Mesenchymal stem cell (in vitro differentiated cells and primary cell): ENCODE results near the gene HIGD1C.

ENCODE experiments used
- DNase-seq: peaks from one replicate; pipeline ENCODE4 v3.0.0-alpha.2; 2013
- H2AFZ ChIP-seq: one replicate; pipeline ENCODE4 v1.6.1; 2013; ENCODE audit warnings: low read depth, mild to moderate bottlenecking, control low read depth, inconsistent platforms, low read length, moderate library complexity
- H2AK5ac ChIP-seq: 2 replicates; pipeline ENCODE4 v1.6.1; 2013; ENCODE audit warnings: low read length, moderate library complexity, mild to moderate bottlenecking, inconsistent platforms; ENCODE audit not compliant: severe bottlenecking
- H2BK120ac ChIP-seq: one replicate; pipeline ENCODE4 v1.6.1; 2013; ENCODE audit warnings: low read depth, mild to moderate bottlenecking, inconsistent platforms, low read length, moderate library complexity
- H2BK12ac ChIP-seq, 2 experiments: one replicate each; pipeline ENCODE4 v1.6.1; 2013; ENCODE audit warnings: inconsistent platforms in 2 of 2, low read length in 2 of 2, mild to moderate bottlenecking in 2 of 2, moderate library complexity in 2 of 2, control low read depth in 1 of 2
- H2BK15ac ChIP-seq: one replicate; pipeline ENCODE4 v1.6.1; 2013; ENCODE audit warnings: mild to moderate bottlenecking, low read depth, inconsistent platforms; ENCODE audit not compliant: poor library complexity, severe bottlenecking
- H2BK5ac ChIP-seq: 2 replicates; pipeline ENCODE4 v1.6.1; 2013; ENCODE audit warnings: low read depth, mild to moderate bottlenecking, low read length, control low read depth, inconsistent platforms; ENCODE audit not compliant: poor library complexity, severe bottlenecking
- H3K14ac ChIP-seq, 2 experiments: one replicate each; pipeline ENCODE4 v1.6.1; 2013; ENCODE audit warnings: inconsistent platforms in 2 of 2, low read length in 2 of 2, control low read depth in 1 of 2, mild to moderate bottlenecking in 1 of 2, moderate library complexity in 1 of 2
- H3K18ac ChIP-seq, 2 experiments: one replicate each; pipeline ENCODE4 v1.6.1; 2013; ENCODE audit warnings: inconsistent platforms in 2 of 2, low read length in 2 of 2, control low read depth in 1 of 2, low read depth in 1 of 2, mild to moderate bottlenecking in 1 of 2
- H3K23ac ChIP-seq, 2 experiments: one replicate each; pipeline ENCODE4 v1.6.1; 2013; ENCODE audit warnings: inconsistent platforms in 2 of 2, low read length in 2 of 2, mild to moderate bottlenecking in 2 of 2, moderate library complexity in 2 of 2, control low read depth in 1 of 2
- H3K27ac ChIP-seq: 2 replicates; pipeline ENCODE4 v1.5.1; 2013; ENCODE audit warnings: mild to moderate bottlenecking, moderate library complexity, low read length, control low read depth, inconsistent platforms; ENCODE audit not compliant: poor library complexity, severe bottlenecking
- H3K27me3 ChIP-seq, 2 experiments: 2 replicates each; pipeline versions ENCODE4 v1.6.1 to v1.7.0; 2013; ENCODE audit warnings: low read length in 2 of 2, mild to moderate bottlenecking in 2 of 2, moderate library complexity in 2 of 2, control low read depth in 1 of 2, inconsistent platforms in 1 of 2; ENCODE audit not compliant: control insufficient read depth in 1 of 2, insufficient read depth in 1 of 2
- H3K36me3 ChIP-seq, 2 experiments: 2 replicates each; pipeline versions ENCODE4 v1.6.1 to v1.7.0; 2013; ENCODE audit warnings: low read length in 2 of 2, control low read depth in 1 of 2, inconsistent platforms in 1 of 2, low read depth in 1 of 2, mild to moderate bottlenecking in 1 of 2; ENCODE audit not compliant: insufficient read depth in 2 of 2, control insufficient read depth in 1 of 2
- H3K4ac ChIP-seq, 2 experiments: one replicate each; pipeline ENCODE4 v1.6.1; 2013; ENCODE audit warnings: inconsistent platforms in 2 of 2, low read length in 2 of 2, mild to moderate bottlenecking in 2 of 2, moderate library complexity in 2 of 2, control low read depth in 1 of 2, low read depth in 1 of 2
- H3K4me1 ChIP-seq: 2 replicates; pipeline ENCODE4 v1.6.1; 2013; ENCODE audit warnings: low read depth, low read length, control low read depth; ENCODE audit not compliant: control insufficient read depth, insufficient read depth
- H3K4me2 ChIP-seq: 2 replicates; pipeline ENCODE4 v1.6.1; 2013; ENCODE audit warnings: low read length, mild to moderate bottlenecking, inconsistent platforms; ENCODE audit not compliant: poor library complexity, severe bottlenecking
- H3K4me3 ChIP-seq, 2 experiments: 2 replicates each; pipeline versions ENCODE4 v1.5.1 to v1.7.0; 2013; ENCODE audit warnings: low read length in 2 of 2, mild to moderate bottlenecking in 2 of 2, control low read depth in 1 of 2, low read depth in 1 of 2; ENCODE audit not compliant: insufficient read depth in 1 of 2
- H3K79me1 ChIP-seq: replicated peaks from 2 replicates; pipeline ENCODE4 v1.6.1; 2013; ENCODE audit warnings: mild to moderate bottlenecking, control low read depth, low read length, inconsistent platforms; ENCODE audit not compliant: poor library complexity, severe bottlenecking
- H3K9ac ChIP-seq: 2 replicates; pipeline ENCODE4 v1.7.0; 2013; ENCODE audit warnings: mild to moderate bottlenecking, low read length, moderate library complexity
- H3K9me3 ChIP-seq: 2 replicates; pipeline ENCODE4 v1.7.0; 2013; ENCODE audit warnings: mild to moderate bottlenecking, low read length; ENCODE audit not compliant: control insufficient read depth
- H4K8ac ChIP-seq: one replicate; pipeline ENCODE4 v1.6.1; 2013; ENCODE audit warnings: inconsistent platforms, mild to moderate bottlenecking, low read length, moderate library complexity
- H4K91ac ChIP-seq: one replicate; pipeline ENCODE4 v1.6.1; 2013; ENCODE audit warnings: mild to moderate bottlenecking, low read length, inconsistent platforms
- WGBS: methylation state at CpG from one replicate; pipeline ENCODE4 v1.1.7; 2013; ENCODE audit warnings: mixed read lengths; 5-methylcytosine and 5-hydroxymethylcytosine counted together

The HIGD1C gene

GRCh38 chr12:50955288-50955687, 2.9 kb downstream of the HIGD1C start:
- no peaks in the 10 kb centered on the region for H3K27me3 ChIP-seq
- H3K4me1 ChIP-seq, result no peaks in the 10 kb centered on the region
- no peak overlapping the region for H4K8ac ChIP-seq
- peaks cover 0 to 9% of the 10 kb centered on the region in 2 experiments for H3K36me3 ChIP-seq
- H2BK5ac ChIP-seq, result no peak overlapping the region
- no peak for DNase-seq
- H3K4ac ChIP-seq, result no peak overlapping the region
- H3K79me1 ChIP-seq, result no peaks in the 10 kb centered on the region
- H3K23ac ChIP-seq, result no peak overlapping the region
- no peak overlapping the region for H3K27ac ChIP-seq
- no peak overlapping the region for H3K4me3 ChIP-seq
- H3K18ac ChIP-seq, result no peak overlapping the region
- no peak overlapping the region for H2BK12ac ChIP-seq
- H4K91ac ChIP-seq, result no peak overlapping the region
- no CpG with 5 or more reads among the region's 1 CpG for WGBS
- H3K14ac ChIP-seq, result no peak overlapping the region
- H2BK120ac ChIP-seq, result no peak overlapping the region
- no peak overlapping the region for H2BK15ac ChIP-seq
- H2AFZ ChIP-seq, result no peak overlapping the region
- no peaks in the 10 kb centered on the region for H3K9me3 ChIP-seq
- no peak overlapping the region for H3K9ac ChIP-seq
- H2AK5ac ChIP-seq, result no peak overlapping the region
- no peak overlapping the region for H3K4me2 ChIP-seq

GRCh38 chr12:50955697-50956096, 3.4 kb downstream of the HIGD1C start:
- Histone ChIP-seq H3K79me1 (no peaks in the 10 kb centered on the region), H2AFZ (no peak overlapping the region), H3K14ac (no peak overlapping the region), H2BK12ac (no peak overlapping the region), H4K91ac (no peak overlapping the region), H3K27me3 (no peaks in the 10 kb centered on the region), H2BK15ac (no peak overlapping the region), H3K4me3 (no peak overlapping the region), H3K23ac (no peak overlapping the region), H3K9ac (no peak overlapping the region), H3K4me2 (no peak overlapping the region), H2BK5ac (no peak overlapping the region), H2AK5ac (no peak overlapping the region), H3K9me3 (no peaks in the 10 kb centered on the region), H3K27ac (no peak overlapping the region), H3K4ac (no peak overlapping the region), H3K4me1 (no peaks in the 10 kb centered on the region), H3K36me3 (peaks cover 0 to 9% of the 10 kb centered on the region in 2 experiments), H2BK120ac (no peak overlapping the region), H3K18ac (no peak overlapping the region), H4K8ac (no peak overlapping the region)
- no CpG with 5 or more reads among the region's 2 CpGs for WGBS
- no peak for DNase-seq

GRCh38 chr12:50960130-50960529, 7.8 kb downstream of the HIGD1C start:
- Histone ChIP-seq H2AFZ (no peak overlapping the region), H3K4me1 (peaks cover 1% of the 10 kb centered on the region), H3K4ac (no peak overlapping the region), H4K91ac (no peak overlapping the region), H3K79me1 (no peaks in the 10 kb centered on the region), H2AK5ac (no peak overlapping the region), H4K8ac (no peak overlapping the region), H3K18ac (no peak overlapping the region), H3K14ac (no peak overlapping the region), H2BK12ac (no peak overlapping the region), H3K4me2 (no peak overlapping the region), H3K9ac (no peak overlapping the region), H2BK5ac (no peak overlapping the region), H3K9me3 (no peaks in the 10 kb centered on the region), H3K23ac (no peak overlapping the region), H2BK120ac (no peak overlapping the region), H3K27me3 (no peaks in the 10 kb centered on the region), H3K27ac (no peak overlapping the region), H3K4me3 (no peak overlapping the region), H2BK15ac (no peak overlapping the region), H3K36me3 (no peaks in the 10 kb centered on the region)
- peak; percentile 66 for DNase-seq

- Histone ChIP-seq H3K36me3 (peaks cover 0 to 11% of the 10 kb centered on the region in 2 experiments), H3K27ac (no peak overlapping the region), H3K4me1 (peaks cover 1% of the 10 kb centered on the region), H3K14ac (no peak overlapping the region), H3K4ac (no peak overlapping the region), H3K18ac (no peak overlapping the region), H4K91ac (no peak overlapping the region), H2BK120ac (no peak overlapping the region), H4K8ac (no peak overlapping the region), H3K4me2 (no peak overlapping the region), H2BK5ac (no peak overlapping the region), H3K9ac (no peak overlapping the region), H2BK12ac (no peak overlapping the region), H3K27me3 (no peaks in the 10 kb centered on the region), H3K4me3 (no peak overlapping the region), H2AK5ac (no peak overlapping the region), H2BK15ac (no peak overlapping the region), H3K23ac (no peak overlapping the region), H2AFZ (no peak overlapping the region), H3K9me3 (no peaks in the 10 kb centered on the region), H3K79me1 (no peaks in the 10 kb centered on the region)
- DNase-seq, result peak; percentile 85
- WGBS, result 61% methylated on average over 3 of the region's 4 CpGs
Measured at GRCh38 chr12:50961708-50962107, 9.4 kb downstream of the HIGD1C start.
